Suprapubic skin (tissue), 4 donors: Measurements from ENCODE around the gene C1orf87.

Experiments
- CTCF ChIP-seq, 2 donors: fragments of 200-600 bp in 1 of 2; fragments of 450-650 bp in 1 of 2; sonication (generic) in 1 of 2; IDR thresholded peaks; one replicate each; pipeline ENCODE4 v1.5.1; 2016 to 2019; ENCODE audit warnings: antibody characterized with exemption in 2 of 2, mild to moderate bottlenecking in 1 of 2, moderate library complexity in 1 of 2
- POLR2A ChIP-seq, 2 donors: fragments of 450-650 bp; IDR thresholded peaks; one replicate each; pipeline ENCODE4 v1.6.1; 2017; ENCODE audit warnings: antibody characterized with exemption in 2 of 2, mild to moderate bottlenecking in 2 of 2, moderate library complexity in 2 of 2
- POLR2AphosphoS5 ChIP-seq, 3 donors: sonication (generic); formaldehyde crosslinking; IDR thresholded peaks; one replicate each; pipeline ENCODE4 v1.6.1; 2017; ENCODE audit warnings: antibody characterized with exemption in 3 of 3

GRCh38 chr1:59978026-59978425, 95.5 kb downstream of the C1orf87 start:
- TF ChIP-seq CTCF (IDR thresholded peaks at IDR 0.05) = no peak
- TF ChIP-seq POLR2A (IDR thresholded peaks at IDR 0.05) = no peak
- TF ChIP-seq POLR2AphosphoS5 (IDR thresholded peaks at IDR 0.05) = peak in 2 of 3 donors; percentile 24 to 27
